NCI-H1436 (cell line): ENCODE results near the gene CHRNB1.

Experiments used
- DNase-seq: peaks from one replicate; lab custom pipeline; 2025; lab: John Stamatoyannopoulos, UW

The CHRNB1 gene

DNA sequence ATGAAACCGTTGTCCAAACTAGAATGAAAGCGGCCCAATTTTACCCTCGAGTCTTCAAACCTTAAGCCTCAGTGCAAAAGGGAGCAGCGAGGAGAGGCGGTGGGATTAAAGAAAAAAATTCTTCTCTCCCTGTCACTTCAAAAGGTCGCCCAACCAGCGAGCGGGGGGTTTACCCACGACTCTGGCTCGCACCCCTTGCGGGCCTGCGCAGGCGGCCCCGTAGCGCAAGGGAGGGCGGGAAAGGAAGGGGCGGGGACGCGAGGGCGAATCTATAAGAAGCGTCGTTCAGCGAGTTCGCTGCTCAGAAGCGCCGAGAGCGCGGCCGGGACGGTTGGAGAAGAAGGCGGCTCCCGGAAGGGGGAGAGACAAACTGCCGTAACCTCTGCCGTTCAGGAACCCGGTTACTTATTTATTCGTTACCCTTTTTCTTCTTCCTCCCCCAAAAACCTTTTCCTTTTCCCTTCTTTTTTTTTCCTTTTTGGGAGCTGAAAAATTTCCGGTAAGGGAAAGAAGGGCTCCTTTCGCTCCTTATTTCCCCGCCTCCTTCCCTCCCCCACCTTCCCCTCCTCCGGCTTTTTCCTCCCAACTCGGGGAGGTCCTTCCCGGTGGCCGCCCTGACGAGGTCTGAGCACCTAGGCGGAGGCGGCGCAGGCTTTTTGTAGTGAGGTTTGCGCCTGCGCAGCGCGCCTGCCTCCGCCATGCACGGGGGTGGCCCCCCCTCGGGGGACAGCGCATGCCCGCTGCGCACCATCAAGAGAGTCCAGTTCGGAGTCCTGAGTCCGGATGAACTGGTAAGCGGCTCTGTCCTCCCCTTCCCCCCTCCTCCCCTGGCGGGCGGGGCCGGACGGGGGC, 39.4 kb downstream of the CHRNB1 start, which contains the start of gene POLR2A:
Gene POLR2A, plus strand, starts transcription at position 300 of the 852 bp plus-strand sequence.
- DNase-seq, result peak; percentile 95

DNA sequence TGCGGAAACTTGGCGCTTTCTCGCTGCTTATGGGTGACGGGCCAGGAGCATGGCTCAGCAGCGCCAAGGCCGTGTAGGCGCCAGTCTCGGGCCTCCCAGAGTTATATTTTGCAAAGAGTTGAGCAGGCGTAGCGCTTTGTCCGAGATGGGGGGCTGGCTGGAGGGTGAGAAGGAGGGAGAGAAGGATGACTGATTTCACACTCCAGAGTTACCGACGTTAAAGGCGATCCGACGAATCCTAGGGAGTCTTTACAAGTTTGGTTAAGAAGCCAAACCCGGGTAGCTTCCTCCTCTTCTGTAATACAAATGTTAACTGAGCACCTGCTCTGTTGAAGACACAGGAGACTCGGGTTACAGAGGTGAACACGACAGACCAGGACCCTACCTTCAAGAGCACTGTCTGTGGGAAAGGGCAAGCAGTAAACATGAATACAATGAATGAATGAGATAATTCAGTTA, 40.1 kb downstream of the CHRNB1 start:
- DNase-seq, result no peak

DNA sequence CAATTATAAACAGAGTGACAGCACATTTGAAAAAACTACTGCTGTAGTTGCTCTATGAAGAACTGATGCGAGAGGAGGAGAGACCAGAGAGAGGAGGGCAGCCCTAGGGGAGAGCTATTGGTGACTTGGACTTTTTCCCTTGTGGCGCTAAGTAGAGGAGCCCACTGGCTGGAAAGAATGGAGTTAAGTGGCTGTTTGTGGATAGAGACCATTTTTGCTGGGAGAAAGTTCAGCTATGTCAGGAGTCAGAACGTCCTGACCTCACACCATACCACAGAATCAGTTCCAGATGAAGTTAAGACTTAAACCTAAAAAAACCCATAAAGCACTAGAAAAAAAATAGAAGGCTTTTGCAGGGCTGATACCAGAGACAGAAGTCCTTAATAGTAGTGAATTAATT, 41.3 kb downstream of the CHRNB1 start:
- DNase-seq, result no peak

DNA sequence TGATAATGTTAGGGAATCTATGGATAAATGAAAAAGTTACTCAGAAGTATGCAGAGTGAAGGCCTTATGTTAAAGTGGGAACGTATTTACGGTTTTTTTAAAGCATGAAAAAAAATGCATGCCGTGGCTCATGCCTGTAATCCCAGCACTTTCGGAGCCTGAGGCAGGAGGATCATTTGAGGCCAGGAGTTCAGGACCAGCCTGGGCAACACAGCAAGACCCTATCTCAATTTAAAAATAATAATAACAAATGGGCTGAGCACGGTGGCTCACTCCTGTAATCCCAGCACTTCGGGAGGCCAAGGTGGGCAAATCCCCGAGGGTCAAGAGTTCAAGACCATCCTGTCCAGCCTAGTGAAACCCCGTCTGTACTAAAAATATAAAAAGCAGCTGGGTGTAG, 45.3 kb downstream of the CHRNB1 start:
- no peak for DNase-seq

DNA sequence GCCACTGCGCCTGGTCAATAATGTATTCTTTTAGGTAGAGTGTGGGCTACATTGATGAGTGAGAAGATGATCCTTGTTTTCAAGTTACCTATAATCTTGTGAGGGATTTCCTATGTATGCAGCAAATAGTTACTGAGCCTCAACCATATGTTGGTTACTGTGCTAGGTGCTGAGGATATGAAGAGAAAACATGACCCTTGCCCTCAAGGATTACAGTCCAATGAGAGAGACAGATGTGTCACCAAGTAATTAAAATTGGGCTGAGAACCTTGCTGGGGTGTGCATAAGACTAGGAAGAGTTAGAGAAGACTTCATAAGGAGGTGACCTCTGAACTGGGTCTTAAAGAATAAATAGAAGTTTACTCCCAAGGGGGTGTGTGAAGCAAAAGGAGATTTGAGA, 46.7 kb downstream of the CHRNB1 start:
- no peak for DNase-seq

DNA sequence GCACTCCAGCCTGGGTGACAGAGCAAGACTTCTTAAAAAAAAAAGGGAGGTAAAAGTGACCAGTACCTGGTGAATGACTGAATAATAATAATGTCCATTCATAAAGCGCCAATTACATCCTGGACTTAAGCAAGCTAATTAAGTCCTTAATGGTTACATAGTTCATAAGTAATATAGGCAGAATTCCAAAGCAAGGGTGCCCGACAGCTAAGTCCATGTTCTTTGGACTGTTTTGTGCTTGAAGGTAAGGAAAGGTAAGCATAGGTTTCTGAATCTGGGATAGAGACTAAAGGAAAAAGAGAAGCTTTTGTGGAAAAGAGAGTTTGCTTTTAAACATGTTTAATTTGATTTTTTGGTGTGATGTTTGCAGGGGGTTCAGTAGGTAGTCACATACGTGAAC, 49.1 kb downstream of the CHRNB1 start:
- DNase-seq, result no peak

DNA sequence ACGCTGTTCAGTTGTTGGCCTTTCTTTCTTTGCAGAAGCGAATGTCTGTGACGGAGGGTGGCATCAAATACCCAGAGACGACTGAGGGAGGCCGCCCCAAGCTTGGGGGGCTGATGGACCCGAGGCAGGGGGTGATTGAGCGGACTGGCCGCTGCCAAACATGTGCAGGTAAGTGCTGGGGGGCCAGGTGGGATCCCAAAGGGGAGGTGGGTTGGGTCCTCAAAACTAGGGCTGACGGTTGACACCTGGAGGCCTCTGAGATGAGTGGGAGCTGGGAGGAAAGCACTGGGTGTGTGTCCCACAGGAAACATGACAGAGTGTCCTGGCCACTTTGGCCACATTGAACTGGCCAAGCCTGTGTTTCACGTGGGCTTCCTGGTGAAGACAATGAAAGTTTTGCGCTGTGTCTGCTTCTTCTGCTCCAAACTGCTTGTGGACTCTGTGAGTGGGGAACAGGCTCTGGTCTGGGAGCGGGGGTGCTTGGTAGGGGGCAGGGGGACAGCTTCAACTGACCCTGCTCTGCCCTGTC, 51.1 kb downstream of the CHRNB1 start:
- DNase-seq, result no peak

DNA sequence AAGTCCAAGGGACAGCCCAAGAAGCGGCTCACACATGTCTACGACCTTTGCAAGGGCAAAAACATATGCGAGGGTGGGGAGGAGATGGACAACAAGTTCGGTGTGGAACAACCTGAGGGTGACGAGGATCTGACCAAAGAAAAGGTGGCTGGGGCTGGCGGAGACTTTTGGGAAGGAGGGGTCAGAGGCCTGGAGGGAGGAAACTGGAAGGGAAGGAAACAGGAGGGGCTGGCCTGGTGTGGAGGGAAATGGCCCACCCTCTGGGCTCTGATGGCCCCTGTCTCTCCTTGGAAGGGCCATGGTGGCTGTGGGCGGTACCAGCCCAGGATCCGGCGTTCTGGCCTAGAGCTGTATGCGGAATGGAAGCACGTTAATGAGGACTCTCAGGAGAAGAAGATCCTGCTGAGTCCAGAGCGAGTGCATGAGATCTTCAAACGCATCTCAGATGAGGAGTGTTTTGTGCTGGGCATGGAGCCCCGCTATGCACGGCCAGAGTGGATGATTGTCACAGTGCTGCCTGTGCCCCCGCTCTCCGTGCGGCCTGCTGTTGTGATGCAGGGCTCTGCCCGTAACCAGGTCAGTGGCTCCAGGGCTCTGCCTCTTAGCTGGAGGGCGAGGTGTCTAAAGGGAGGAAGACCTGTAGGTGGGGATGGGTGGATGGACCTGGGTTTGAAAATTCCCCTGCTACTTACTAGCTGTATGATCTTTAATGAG, 51.8 kb downstream of the CHRNB1 start:
- no peak for DNase-seq

DNA sequence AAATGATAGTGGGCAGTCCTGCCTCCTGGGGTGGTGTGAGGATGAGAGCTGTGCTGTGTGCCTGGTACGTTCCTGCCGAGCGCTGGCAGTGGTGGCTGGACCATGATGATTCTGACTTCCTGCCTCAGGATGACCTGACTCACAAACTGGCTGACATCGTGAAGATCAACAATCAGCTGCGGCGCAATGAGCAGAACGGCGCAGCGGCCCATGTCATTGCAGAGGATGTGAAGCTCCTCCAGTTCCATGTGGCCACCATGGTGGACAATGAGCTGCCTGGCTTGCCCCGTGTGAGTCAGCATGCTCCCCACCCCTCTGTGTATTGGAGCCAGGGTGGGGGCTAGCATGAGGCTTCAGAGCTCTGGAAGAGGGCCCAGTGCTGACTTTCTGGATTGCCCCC, 52.4 kb downstream of the CHRNB1 start:
- no peak for DNase-seq

DNA sequence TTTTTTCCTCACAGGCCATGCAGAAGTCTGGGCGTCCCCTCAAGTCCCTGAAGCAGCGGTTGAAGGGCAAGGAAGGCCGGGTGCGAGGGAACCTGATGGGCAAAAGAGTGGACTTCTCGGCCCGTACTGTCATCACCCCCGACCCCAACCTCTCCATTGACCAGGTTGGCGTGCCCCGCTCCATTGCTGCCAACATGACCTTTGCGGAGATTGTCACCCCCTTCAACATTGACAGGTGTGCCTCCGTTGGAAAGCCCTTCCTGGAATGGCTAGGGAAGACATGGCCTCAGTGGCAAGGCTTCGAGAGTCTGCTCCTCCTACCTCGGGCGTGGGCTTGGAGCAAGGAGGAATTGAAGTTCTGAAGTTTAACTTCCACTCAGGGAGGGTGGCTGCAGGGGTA, 52.8 kb downstream of the CHRNB1 start:
- no peak for DNase-seq

DNA sequence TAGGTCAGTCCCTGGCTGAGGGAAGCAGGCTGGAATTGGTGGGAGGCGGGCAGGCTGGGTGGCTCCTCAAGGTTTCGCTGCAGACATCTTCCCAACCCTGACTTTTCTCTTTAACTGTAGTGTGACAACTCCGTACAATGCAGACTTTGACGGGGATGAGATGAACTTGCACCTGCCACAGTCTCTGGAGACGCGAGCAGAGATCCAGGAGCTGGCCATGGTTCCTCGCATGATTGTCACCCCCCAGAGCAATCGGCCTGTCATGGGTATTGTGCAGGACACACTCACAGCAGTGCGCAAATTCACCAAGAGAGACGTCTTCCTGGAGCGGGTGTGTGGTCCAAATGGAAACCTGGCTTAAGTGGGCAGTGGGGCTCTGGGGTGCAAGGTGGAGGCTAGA, 54.3 kb downstream of the CHRNB1 start:
- no peak for DNase-seq

DNA sequence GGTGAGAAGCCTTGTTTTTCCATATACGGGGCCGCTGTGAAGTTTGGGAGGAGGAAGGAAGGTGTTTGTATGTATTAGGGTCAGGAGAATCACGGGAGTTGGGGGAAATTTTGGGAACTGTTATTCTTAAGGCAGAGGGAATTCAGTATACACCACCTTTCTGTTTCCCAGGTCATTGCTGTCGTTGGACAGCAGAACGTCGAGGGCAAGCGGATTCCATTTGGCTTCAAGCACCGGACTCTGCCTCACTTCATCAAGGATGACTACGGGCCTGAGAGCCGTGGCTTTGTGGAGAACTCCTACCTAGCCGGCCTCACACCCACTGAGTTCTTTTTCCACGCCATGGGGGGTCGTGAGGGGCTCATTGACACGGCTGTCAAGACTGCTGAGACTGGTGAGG, 56.9 kb downstream of the CHRNB1 start:
- no peak for DNase-seq

DNA sequence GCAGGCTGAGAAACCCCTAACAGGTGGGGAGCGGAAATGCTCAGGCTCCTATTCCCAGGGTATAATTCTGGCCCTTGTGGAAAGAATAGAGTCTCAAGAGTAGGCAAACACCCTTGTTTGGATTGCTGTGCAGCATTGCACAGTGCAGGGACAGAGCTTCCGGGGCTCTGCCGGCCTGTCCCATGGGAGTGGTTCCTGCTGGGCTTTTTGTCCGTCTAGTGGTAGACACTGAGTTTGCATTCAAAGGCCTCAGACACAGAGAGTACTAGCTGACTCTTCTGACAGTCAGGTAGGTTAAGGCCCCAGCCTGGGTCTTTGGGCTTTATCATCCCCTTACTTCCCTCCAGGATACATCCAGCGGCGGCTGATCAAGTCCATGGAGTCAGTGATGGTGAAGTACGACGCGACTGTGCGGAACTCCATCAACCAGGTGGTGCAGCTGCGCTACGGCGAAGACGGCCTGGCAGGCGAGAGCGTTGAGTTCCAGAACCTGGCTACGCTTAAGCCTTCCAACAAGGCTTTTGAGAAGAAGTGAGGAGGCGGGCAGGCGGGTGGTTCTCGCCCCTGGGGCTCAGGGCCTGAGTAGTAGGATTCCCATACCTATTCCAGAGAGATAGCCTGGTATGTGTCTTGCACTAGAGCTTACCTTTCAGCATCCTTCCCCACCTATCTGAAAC, 57.4 kb downstream of the CHRNB1 start:
- no peak for DNase-seq

DNA sequence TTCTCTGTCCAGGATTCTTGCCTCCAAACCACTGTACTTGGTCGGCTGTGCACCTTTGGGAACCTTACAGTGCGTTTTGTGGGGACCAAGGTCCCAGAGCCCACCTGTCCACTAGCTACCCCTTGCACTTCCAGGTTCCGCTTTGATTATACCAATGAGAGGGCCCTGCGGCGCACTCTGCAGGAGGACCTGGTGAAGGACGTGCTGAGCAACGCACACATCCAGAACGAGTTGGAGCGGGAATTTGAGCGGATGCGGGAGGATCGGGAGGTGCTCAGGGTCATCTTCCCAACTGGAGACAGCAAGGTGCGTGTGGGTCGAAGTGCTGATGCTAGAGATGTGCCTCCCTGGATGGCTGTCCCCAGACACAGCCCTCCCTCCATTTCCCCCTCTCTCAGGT, 58.1 kb downstream of the CHRNB1 start:
- DNase-seq, result no peak

DNA sequence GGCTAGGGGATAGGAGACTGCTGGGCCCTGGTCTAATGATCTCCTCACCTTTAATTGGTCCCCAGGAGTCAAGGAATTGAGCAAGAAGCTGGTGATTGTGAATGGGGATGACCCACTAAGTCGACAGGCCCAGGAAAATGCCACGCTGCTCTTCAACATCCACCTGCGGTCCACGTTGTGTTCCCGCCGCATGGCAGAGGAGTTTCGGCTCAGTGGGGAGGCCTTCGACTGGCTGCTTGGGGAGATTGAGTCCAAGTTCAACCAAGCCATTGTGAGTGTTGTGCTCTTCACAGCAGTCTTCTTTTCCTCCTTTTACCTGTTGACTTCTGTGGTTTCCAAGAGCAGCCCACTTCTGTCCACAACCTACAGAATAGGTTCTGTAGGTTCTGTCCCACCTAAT, 58.7 kb downstream of the CHRNB1 start:
- no peak for DNase-seq
